Activated CD4-positive, alpha-beta T cell treated with anti-CD3 and anti-CD28 coated beads, Interleukin-10, Interleukin-2, amounts not matched to agents 100 ng/mL and 50 ng/mL, durations not matched to agents 16 hours and 8 hours (primary cell): ENCODE data around the gene EPHB1.

Source experiments
- DNase-seq: peaks from one replicate; pipeline ENCODE4 v3.0.0-alpha.2; 2020

The EPHB1 gene

DNA sequence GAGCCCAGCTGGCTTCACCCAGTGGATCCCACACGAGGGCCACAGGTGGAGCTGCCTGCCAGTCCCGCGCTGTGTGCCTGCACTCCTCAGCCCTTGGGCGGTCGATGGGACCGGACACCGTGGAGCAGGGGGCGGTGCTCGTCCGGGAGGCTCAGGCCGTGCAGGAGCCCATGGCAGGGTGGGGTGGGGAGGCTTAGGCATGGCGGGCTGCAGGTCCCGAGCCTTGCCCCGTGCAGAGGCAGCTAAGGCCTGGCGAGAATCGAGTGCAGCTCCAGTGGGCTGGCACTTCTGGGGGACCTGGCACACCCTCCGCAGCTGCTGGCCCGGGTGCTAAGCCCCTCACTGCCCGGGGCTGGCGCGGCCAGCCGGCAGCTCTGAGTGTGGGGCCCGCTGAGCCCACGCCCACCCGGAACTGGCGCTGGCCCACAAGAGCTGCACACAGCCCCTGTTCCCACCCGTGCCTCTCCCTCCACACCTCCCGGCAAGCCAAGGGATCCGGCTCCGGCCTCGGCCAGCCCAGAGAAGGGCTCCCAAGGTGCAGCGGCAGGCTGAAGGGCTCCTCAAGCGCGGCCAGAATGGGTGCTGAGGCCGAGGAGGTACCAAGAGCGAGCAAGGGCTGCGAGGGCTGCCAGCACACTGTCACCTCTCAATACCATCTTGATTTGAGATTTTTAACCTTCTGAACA lies 121.4 kb downstream of the EPHB1 start:
- no peak for DNase-seq

DNA sequence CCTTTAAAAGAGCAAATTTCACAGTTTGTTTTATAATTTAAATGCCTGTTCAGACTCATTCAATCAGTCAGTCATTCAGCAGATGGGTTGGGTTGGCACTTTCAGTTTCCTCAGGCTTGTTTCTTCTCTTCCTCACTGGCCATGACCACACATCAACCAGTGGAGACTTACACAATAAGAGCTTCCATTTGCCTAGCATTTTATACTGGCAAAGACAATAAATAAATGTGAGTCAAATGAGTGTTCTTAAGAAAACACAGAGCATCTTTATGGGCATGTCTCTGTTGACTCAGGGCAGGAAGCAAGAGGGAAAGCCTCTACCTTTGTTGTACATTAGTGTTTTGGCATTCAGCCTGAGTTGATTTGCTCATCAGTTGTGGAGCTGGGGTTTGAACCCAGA lies 122.6 kb downstream of the EPHB1 start:
- no peak for DNase-seq

DNA sequence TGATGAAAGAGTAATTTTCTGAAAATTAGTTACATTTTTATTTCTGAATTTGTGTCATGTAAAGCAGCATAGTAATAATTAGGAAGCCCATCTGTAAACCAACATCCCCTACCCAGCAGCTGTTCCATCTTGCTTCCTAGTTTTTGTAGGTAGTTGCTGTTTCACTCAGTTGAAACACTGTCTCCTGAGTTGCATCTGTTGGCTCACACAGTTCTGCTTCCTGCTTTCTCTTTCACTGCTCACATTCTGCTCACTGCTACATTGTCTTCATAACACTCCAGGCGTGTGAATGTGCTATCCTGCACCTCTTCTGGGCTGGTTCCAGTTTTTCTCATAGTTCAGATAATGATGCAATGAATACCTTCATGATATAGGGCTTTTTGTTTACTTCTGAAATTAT lies 123.4 kb downstream of the EPHB1 start:
- DNase-seq: peak; percentile 6

DNA sequence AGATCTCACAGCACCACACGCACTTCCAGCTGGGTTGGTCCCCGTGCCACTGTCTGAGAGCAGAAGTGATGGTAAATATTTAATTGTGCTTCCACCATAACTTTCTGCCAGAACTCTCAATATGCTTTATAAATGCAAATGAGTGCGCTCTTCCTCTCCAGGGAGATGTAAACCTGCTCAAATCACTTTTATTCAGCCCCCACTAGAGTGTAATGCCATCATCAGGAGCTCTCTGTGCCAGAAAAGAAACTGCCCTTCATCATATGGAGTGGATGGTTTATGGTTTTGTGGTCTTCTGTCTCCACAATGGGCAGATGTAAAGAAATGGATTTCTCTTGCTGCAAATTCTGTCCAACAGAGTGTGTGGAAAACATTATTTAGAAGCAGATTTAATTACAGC lies 127.0 kb downstream of the EPHB1 start:
- DNase-seq: no peak

DNA sequence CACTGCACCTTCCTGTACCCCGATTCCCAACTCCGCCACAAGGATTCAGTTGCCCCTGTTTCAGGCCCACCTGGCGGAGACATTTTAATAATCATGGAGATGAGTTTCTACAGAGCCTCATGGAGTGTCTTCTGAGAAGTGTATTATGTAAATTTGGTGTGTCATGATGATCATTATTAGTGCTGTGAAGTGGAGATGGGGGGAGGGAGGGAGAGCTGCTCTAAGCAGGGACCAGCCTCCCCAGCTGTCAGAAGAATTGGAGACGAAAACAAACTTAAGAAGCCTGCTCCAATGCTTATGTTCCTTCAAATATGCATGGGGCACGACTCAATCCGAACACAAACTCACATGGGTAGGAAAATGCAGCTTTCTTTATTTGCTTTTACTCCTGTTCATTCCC lies 127.8 kb downstream of the EPHB1 start:
- DNase-seq: no peak

DNA sequence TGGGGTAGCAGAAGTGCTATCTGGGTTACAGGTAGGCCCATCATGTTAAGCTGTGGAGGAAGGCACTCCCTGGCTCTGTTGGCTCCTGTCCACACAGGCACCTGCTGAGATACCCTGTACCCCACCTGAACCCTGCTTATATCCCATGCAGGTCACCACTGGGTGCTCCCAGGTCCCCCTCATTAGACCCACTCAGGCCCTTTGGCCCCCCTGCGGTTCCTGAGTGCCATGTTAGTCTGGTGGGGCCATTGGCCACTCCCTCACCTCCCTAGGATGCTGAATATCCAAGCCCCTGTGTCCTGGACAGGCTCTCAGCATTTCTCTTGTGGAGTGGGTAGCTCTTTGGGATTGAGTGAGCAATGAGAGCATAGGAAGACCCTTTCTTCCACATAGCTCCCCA lies 128.2 kb downstream of the EPHB1 start:
- DNase-seq: no peak

DNA sequence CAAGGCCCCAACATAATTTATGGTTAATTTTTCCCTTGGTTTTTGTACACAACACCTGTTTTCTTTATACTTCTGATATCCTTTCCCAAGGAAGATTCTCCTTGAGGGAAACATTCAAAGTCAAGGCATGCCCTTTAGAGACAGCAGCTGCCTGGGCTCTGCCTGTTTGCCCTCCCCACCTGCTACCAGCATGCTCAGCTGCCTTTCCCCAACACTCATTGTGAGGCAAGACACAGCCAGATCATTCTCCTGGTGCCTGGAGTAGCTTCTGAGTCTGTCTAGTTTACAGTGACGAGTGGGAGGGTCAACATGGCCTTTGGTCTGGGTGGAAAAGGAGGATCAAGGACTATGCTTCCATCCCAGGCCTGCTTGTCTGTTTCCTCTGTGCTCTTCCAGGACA lies 132.5 kb downstream of the EPHB1 start:
- DNase-seq: no peak

DNA sequence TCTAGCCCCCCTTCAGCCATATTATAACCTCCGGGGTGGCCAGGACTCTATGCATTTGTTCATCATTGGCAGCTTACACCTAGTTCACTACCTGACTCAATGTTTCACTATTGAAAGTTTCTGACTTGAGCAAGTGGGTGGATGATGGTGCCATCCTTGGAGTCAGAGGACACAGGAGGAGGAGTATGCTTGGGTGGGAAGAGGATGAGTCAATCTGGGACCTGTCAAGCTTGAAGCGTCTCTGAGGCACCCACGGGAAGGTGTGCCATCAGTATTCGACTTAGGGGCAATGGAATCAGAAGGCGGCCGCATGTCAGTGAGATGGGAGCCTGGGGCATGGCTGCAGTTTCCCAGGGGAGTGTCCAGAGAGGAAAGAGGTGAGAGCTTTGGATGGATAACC lies 133.3 kb downstream of the EPHB1 start:
- peak; percentile 11 for DNase-seq

DNA sequence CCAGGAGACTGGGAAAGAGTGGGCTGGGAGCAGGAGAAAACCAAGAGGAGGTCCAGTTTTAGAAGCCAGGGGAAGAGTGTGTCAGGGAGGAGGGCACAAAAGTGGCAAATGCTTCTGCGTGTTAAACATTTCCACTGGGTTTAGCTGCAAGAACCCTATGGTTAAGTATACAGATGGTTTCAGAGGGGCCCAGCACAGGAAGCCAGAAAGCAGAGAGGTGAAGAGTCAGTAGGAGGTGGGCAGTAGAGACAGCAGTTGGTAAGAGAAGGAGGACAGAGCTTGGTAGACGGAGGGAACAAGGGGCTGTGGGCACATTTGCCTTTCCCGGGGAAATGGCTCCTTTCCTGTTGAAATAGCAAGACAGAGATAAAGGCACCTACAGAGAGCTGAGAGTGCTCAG lies 133.8 kb downstream of the EPHB1 start:
- DNase-seq: no peak

DNA sequence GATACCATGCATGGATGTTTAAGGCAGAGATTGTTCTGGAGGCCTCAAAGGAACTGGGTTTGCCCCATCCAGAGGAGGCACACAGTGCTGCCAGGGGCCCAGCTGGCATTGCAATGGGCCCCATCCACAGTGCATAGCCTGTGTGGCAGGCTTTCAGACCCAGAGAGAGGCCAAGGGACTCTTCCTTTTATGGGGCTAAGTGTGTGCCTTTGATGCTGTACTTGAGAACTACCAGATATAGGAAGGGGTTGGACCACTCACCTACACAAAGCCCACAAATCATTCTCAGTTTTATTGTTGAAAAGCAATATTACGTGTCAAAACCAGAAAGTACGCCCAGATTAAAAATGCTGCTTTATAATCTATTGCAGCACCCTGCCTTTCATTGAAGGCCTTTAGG lies 134.9 kb downstream of the EPHB1 start:
- peak; percentile 64 for DNase-seq

DNA sequence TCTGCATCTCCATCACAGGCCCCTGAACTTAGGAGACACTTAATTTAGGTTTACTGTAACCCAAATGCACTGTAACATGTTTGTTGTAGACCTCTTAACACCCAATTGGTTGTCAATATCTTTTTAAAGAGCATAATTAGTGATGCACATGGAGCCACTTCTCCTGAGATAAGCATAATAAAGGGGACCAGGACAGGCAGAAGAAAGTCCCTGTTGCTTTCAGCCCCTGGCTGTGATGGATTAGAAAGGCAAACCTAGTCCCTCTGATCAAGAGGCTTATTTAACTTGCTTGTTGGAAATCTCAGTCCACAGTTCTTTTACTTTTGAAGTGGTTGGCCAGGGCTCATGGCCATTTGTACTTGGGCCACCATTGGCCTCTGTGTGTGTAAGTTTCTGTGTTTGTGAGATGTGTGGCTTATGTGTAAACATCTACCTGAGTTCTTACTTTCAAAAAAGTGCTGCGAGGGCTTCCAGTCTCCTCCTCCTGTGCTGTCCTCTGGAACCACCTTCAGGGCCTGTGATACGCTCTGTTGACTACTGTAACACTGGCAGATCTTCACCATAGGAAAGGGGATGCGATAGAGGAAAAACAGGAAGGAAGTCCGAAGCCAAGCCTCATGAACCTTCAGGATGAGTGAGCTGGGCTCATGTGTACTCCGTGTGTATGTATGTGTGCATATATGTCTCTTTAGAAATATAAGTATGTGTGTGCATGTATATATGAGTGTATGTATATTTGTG lies 136.2 kb downstream of the EPHB1 start:
- no peak for DNase-seq

DNA sequence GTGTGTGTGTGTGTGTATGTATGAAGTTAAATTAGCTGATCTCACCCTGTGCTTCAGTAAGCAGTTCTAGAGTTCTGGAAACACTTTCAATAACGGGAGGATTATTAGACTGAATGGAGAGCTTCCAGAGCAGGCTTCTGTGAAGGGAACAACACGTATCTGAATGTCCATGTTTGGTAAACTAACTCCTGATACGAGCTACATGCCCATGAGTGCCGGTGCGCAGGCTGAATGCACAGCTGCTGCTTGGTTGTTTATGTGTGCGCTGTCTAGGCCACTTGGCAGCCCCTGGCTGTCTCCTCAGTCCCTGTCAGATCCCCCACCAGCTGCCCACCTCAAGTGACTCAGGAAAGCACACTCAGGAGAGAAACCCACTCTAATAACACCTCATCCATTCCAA lies 137.0 kb downstream of the EPHB1 start:
- no peak for DNase-seq

DNA sequence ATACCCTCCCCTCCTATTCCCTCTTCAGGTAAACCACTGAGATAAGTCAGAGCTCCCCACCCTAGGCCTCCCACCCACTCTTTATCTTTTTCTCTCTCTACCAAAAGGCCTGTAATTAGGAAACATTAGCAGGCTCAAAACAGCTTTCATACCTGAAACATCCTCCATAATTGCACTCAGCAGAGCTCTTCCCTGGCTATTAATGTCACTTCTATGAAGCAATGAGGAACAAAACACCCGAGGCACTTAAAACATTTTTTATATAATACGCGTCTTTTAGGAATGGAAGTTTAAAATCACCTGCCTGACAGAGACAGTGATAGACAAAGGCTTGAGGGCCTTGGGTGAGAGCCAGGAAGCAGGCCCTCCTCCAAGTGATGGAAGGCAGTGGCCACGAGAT lies 138.9 kb downstream of the EPHB1 start:
- DNase-seq: no peak

DNA sequence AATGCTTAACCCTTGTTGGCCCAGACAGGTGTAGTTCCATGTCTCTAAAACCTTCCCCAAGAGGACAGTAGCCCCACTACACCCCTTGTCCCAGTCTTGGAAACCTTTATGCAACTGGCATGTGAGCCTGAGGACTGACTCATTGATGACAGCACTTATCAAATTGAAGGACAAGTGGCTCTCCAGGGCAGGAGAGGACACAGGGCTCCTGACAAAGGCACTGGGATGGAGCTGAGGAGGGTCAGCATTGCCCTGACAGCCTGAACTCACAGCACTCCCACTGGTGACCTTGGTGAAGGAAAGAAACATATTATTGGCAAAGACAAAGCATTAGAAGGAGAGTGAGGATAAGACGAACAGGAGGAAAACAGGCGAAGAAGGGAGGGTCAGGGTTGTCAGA lies 139.9 kb downstream of the EPHB1 start:
- DNase-seq: no peak

DNA sequence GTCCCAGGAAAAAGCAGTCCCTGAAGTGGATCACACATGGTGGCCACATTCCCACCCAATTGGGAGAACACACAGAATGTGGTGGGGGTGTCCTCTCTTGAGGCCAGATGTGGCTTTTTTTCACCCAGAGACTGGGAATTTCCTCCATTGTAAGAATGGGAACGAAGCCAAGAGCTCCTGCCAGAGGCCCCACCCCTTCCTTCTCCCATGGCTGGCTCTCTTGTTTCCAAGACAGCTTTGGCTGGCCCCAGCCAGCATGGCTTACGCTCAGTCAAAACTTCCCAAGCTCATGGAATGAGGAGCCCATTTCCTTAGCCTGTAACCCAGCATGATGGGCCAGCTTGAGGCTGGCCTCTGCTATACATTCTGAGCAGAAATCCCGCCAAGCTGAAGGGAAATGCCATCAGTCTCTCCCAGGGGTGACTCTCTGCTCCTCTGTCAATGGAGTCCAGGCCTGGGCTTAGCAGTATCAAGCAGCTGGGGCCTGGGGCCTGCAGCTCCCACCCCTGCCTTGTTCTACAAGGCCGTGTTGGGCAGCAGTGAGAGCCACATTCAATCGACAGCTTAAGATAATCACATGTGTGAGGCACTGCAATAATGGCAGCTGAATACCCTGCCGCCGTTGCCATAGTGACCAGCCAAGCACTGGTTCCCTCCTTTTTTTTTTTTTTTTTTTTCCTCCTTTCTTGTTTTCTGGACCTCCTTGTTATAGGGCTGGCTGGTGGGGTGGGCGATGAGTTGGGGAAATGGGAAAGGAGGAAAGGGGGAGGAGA lies 142.4 kb downstream of the EPHB1 start:
- no peak for DNase-seq

DNA sequence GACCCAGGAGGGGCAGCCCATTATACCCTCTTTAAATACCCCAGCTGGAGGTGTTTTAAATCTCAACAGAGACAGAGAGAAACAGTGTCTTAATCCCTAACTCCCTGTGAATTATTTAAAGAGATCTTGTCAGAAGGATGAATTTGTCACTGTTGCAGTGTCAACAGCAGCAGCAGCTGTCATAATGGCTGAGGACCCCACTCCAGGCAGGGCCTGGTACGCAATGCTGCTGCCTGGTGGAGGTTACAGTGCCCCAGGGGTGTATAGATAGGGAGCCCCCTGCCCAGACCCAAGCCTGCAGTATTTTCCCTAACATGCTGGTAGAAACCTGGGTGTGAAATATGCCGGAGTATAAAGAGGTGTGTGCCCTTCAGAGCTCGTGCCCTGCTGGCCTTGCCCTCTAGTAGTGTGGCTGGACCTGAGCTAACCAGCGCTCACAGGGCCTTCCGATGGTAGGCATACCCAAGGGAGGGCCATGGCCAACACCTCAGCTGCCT lies 143.0 kb downstream of the EPHB1 start:
- no peak for DNase-seq

DNA sequence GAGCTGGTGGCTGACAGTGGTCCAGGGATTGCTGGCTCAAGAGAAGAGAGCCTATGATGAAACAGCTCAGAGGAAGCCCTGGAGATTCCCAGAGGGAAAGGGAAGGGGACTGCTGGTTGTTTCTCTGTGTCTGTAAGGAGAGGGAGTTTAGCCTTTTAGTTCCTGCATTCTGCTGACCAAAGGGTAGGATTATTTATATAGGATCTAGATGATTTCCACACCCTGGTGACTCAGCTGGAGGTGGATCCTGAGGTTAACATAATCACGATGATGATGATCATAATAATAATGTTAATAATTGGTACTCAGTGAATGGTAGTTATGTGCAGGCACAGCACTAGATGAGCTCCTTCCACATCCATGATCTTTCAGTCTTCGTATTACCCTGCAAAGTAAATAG lies 144.9 kb downstream of the EPHB1 start:
- no peak for DNase-seq

DNA sequence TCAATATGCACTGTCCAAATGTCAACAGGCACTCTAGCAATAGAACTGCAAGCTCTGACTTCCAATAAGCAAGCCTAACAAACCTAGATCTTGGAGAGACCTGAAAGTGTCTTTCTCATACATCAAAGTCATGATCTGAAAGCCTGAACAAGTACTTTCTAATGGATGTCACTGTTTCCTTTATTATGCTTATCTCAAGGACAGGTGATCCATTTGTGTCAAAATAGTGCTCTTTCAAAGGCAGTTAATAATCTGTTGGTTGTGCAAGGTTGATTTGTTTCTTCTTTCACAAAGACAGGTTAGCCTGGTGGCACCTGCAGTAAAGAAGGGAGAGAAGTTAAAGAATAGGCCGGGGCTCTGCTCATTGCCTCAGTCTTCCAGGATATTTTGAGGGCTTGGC lies 146.8 kb downstream of the EPHB1 start:
- no peak for DNase-seq

DNA sequence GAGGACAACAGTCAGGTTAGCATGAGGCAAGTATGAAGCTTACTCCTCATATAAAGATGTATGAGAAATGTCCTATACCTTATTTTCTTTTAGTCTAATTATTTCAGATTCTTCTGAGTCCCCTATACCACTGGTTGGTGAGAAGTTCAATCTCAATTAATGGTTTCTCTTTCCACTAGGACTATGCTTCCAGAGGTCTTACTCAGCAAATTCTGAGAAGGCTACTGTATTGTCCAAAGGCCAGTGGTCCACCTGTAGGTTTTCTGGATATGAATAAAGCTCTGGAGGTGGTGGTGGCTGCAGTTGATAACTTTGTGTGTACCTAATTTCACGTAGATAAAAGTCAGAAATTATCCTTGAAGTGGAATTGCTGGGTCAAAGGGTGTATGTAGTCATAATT lies 149.4 kb downstream of the EPHB1 start:
- DNase-seq: no peak

DNA sequence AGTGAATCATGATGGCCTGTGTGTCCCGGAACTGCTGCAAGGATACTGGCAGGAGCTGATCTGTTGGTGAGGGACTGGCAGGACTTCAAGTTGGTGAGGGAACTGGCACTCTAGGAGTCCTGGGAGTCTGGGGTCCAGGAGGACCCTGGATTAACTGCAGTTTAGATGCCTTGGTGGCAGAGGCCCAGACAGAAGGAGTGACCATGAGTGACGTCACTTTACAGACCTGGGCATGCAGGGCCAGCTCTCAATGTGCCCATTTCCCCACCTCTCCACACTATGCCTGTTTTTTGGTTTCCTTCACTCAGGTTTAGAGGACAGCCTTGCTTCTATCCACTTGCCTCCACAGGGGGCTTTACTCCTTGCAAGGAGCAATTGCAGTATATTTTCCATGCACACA lies 154.1 kb downstream of the EPHB1 start:
- DNase-seq: no peak

DNA sequence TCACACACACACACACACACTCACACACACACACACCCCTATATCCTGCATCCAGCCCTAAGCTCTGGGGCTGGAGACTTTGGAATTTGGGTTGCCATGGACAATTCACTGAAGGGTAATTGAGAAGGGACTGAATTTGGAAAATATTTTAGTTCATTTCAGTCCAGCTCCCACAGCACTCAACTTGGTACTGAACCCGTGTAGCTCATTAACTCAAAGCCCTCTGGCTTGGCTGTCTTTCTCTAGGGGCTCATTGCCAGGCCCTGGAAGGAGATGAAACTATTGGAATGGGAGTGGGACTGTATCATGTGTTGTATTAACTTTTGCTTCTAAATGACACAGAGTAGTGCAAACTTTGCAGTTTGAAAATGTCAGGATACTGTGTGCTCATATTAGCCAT lies 157.3 kb downstream of the EPHB1 start:
- DNase-seq: no peak

DNA sequence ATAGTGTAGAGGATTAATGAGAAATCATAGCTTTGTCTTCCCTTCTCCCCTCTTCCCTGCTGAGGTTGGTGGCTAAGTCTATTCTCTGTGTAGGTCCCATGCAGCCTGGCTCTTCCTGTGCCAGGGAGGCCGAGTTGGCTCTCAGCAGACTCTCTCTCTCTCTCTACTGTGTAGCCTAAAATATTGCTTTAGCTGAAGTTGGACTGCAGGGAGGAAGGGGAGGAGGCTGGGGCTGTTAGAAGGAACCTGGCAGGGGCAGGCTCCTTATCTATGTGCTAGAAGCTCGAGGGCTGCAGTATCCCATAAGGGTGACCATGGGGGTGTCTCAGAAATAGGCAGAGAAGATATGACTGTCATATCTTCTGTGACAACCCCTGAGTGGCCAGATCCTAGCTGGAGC lies 160.8 kb downstream of the EPHB1 start:
- no peak for DNase-seq

DNA sequence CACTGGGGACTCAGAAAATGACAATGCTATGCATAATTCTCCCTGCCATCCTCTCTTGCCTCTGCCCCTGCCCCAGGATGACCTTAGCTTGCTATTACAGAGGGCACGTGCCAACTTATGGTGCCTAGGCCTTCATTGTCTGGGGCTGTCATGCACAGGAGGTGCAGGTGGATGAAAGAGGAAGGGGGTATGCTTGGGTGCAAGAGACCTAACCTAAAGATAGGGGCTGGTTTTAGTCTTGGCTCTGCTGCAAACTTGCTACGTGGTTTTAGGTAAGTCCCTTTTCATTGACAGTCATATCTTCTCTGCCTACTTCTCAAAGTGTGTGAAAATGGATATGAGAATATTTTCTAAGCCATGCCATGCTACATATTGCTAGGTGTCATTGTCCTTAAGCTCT lies 161.3 kb downstream of the EPHB1 start:
- no peak for DNase-seq

DNA sequence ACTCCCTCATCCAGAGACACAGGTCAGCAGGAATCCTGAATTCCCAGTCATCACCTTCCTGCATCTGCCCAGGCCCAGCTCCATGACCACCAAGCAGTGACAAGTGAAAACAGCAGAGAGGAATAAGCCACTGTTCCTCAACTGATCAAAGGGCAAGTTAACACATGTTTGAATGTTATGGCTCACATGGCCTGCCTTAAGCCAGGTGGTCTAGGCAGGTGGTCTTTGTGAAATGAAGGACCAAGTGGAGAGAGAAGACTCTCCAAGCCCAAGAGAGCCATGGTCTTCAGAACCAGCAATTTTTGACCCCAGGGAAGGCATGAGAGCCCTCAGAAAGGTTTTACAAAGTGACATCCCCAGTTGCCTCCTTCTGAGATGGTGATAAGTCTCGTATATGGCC lies 161.8 kb downstream of the EPHB1 start:
- DNase-seq: no peak
